Fibroblast of villous mesenchyme (primary cell): Measurements from ENCODE around the gene CACNG7. TPM values are rescaled to one million over a fixed set of nuclear protein-coding genes. Genes with fewer than 3 reads are reported as not detected.

Experiments
- DNase-seq: peaks from one replicate; pipeline ENCODE4 v3.0.0-alpha.2; 2010; ENCODE audit warnings: low read depth
- H3K4me3 ChIP-seq: 2 replicates; pipeline ENCODE4 v1.5.1; 2011; ENCODE audit warnings: low read depth, mild to moderate bottlenecking, low read length
- total RNA-seq: library from RNA; depleted of rRNA; stranded (reverse); fragments of >200 nt; gene quantifications from 2 replicates; pipeline ENCODE4 v1.2.3, GENCODE V29; 2012
- TF ChIP-seq, protein P1 (sequence below): IDR thresholded peaks from 2 replicates; pipeline ENCODE4 v1.5.1; 2012; ENCODE audit warnings: low read depth, mild to moderate bottlenecking, low read length; ENCODE audit not compliant: insufficient read depth

Gene CACNG7
- total RNA-seq, 1 donor = 0.43 TPM

DNA sequence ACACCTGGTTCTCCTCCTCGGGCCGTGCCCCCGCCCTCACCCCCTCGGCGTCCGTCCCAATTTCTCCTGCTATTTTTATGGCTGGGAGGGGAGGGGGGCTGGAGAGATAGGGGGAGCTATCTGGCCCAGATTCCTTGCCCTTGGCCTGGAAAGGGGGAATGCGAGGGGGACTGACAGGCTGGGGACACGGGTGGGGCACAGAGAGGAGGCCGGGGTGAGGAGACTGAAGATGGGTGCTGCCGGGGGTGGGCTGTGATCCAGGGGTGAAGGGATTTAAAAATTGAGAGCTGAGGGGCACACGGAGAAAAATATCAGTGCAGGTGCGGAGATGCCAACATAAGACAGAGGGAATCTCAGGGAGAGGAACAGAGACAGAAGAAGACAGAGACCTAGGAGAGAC, 24.8 kb upstream of the CACNG7 start:
- TF ChIP-seq, protein P1, sequence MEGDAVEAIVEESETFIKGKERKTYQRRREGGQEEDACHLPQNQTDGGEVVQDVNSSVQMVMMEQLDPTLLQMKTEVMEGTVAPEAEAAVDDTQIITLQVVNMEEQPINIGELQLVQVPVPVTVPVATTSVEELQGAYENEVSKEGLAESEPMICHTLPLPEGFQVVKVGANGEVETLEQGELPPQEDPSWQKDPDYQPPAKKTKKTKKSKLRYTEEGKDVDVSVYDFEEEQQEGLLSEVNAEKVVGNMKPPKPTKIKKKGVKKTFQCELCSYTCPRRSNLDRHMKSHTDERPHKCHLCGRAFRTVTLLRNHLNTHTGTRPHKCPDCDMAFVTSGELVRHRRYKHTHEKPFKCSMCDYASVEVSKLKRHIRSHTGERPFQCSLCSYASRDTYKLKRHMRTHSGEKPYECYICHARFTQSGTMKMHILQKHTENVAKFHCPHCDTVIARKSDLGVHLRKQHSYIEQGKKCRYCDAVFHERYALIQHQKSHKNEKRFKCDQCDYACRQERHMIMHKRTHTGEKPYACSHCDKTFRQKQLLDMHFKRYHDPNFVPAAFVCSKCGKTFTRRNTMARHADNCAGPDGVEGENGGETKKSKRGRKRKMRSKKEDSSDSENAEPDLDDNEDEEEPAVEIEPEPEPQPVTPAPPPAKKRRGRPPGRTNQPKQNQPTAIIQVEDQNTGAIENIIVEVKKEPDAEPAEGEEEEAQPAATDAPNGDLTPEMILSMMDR = no peak
- no peak overlapping the region for H3K4me3 ChIP-seq
- no peak for DNase-seq

GRCh38 chr19:53885036-53885435, 24.0 kb upstream of the CACNG7 start:
- no peak overlapping the region for H3K4me3 ChIP-seq
- TF ChIP-seq, protein P1 = no peak
- no peak for DNase-seq

DNA sequence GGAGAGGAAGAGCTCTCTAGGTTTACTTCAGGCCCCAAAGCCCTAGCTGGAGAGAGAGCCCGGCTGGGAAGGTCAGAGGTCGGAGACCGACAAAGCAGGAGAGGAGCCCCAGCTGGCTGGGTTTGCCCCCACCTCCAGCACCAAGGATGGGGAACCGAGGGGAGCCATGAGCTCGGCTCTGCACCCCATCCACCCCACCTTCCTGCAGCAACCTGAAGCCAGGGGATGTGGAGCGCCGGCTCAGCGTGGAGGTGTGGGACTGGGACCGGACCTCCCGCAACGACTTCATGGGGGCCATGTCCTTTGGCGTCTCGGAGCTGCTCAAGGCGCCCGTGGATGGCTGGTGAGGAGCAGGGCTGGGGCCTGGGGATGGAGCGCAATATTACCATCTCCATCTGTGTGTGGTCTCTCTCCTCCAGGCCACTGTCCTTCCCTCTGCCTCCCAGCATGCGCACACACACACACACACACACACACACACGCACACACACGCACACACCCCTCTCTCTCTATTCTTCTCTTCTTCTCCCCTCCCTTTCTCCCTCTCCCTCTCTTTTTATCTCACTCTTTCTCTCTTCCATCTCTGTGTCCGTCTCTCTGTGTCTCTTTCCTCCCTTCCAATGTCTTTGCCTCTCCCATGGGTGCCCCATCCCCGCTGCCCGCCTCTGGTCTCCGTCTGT, 16.6 kb upstream of the CACNG7 start:
- DNase-seq = no peak
- no peak overlapping the region for H3K4me3 ChIP-seq
- TF ChIP-seq, protein P1 = no peak

- DNase-seq = no peak
- H3K4me3 ChIP-seq = no peak overlapping the region
- TF ChIP-seq, protein P1 = no peak
These were observed 16.1 kb upstream of the CACNG7 start for GRCh38 chr19:53892981-53893325.

DNA sequence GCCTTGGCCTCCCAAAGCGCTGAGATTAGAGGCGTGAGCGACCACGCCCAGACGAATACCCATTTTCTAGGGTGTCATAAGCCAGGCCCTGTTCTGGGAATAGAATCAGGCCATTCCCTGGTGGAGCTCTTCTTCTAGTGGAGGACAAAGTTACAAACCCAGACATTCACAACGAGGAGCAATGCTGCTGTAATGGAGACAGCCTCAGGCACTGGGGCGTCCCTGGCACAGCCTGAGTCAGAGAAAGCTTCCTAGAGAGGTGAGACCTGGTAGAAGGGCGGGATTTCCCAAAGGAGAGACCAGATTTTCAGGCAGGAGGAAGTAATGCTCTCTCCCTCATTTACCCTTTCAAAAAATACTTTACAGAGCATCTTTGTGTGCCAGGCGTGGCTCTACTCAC, 14.4 kb upstream of the CACNG7 start:
- TF ChIP-seq, protein P1 = no peak
- no peak overlapping the region for H3K4me3 ChIP-seq
- DNase-seq = no peak

- no peak overlapping the region for H3K4me3 ChIP-seq
- no peak for DNase-seq
- TF ChIP-seq, protein P1 = no peak
These were observed 12.4 kb upstream of the CACNG7 start for GRCh38 chr19:53896682-53897081.

GRCh38 chr19:53897459-53897858, 11.6 kb upstream of the CACNG7 start:
- DNase-seq = no peak
- no peak overlapping the region for H3K4me3 ChIP-seq
- TF ChIP-seq, protein P1 = no peak
